RWPE2 (cell line): ENCODE measurements around the gene ITIH4.

Experiments used
- ATAC-seq: fragments of 200-7000 bp; cut with Tn5 transposase; 3 replicates; pipeline ENCODE4 v1.9.1; 2021; ENCODE audit warnings: low read depth
- DNase-seq: peaks from one replicate; pipeline ENCODE4 v3.0.0-alpha.2; 2020; ENCODE audit warnings: low spot score
- H3K27ac ChIP-seq: fragments of 450-650 bp; 2 replicates; pipeline ENCODE4 v1.5.1; 2017; ENCODE audit warnings: mild to moderate bottlenecking; ENCODE audit not compliant: poor library complexity, severe bottlenecking
- H3K27me3 ChIP-seq: fragments of 250-450 bp; sonication (Bioruptor Pico); 2 replicates; pipeline ENCODE4 v1.5.1; 2021; ENCODE audit warnings: mild to moderate bottlenecking, moderate library complexity; ENCODE audit not compliant: insufficient read depth, poor library complexity, severe bottlenecking
- H3K36me3 ChIP-seq: fragments of 250-450 bp; sonication (Bioruptor Pico); 2 replicates; pipeline ENCODE4 v1.5.1; 2020; ENCODE audit warnings: low read depth, mild to moderate bottlenecking, moderate library complexity
- H3K4me1 ChIP-seq: fragments of 250-450 bp; sonication (Bioruptor Pico); 2 replicates; pipeline ENCODE4 v1.5.1; 2021; ENCODE audit warnings: mild to moderate bottlenecking, moderate library complexity; ENCODE audit not compliant: insufficient read depth, poor library complexity, severe bottlenecking
- H3K4me3 ChIP-seq: fragments of 250-450 bp; sonication (Bioruptor Pico); 2 replicates; pipeline ENCODE4 v1.5.1; 2021; ENCODE audit warnings: mild to moderate bottlenecking, moderate library complexity; ENCODE audit not compliant: severe bottlenecking
- H3K9me3 ChIP-seq: fragments of 250-450 bp; sonication (Bioruptor Pico); 2 replicates; pipeline ENCODE4 v1.5.1; 2021; ENCODE audit warnings: mild to moderate bottlenecking, moderate library complexity; ENCODE audit not compliant: severe bottlenecking
- CTCF ChIP-seq: fragments of 450-650 bp; IDR thresholded peaks from one replicate; pipeline ENCODE4 v1.5.1; 2017; ENCODE audit warnings: mild to moderate bottlenecking, moderate library complexity; ENCODE audit not compliant: poor library complexity, severe bottlenecking

Gene ITIH4

GRCh38 chr3:52774066-52774713, 56.3 kb downstream of the ITIH4 start:
- no peak for ATAC-seq
- H3K27ac ChIP-seq, result no peak overlapping the region
- no peaks in the 10 kb centered on the region for H3K27me3 ChIP-seq

GRCh38 chr3:52773361-52774065, 57.0 kb downstream of the ITIH4 start:
- Histone ChIP-seq H3K36me3 (peaks cover 2% of the 10 kb centered on the region; the same call in 1 of the 2 replicates), H3K27ac (no peak overlapping the region), H3K4me3 (no peak overlapping the region), H3K27me3 (no peaks in the 10 kb centered on the region), H3K9me3 (no peaks in the 10 kb centered on the region), H3K4me1 (peaks cover 5% of the 10 kb centered on the region)
- no peak for DNase-seq
- no peak for ATAC-seq
- no peak for TF ChIP-seq CTCF

More at GRCh38 chr3:52774066-52774713, 56.3 kb downstream of the ITIH4 start:
- no peak for DNase-seq
- Histone ChIP-seq H3K4me3 (no peak overlapping the region), H3K4me1 (peaks cover 5% of the 10 kb centered on the region), H3K9me3 (no peaks in the 10 kb centered on the region), H3K36me3 (no peaks in the 10 kb centered on the region)
- TF ChIP-seq CTCF, result no peak

- no peak overlapping the region for H3K4me3 ChIP-seq
- peaks cover 5% of the 10 kb centered on the region for H3K4me1 ChIP-seq
- no peaks in the 10 kb centered on the region for H3K9me3 ChIP-seq
- ATAC-seq, result no peak
- TF ChIP-seq CTCF, result no peak
- peaks cover 9% of the 10 kb centered on the region; the same call in 1 of the 2 replicates for H3K36me3 ChIP-seq
- no peak for DNase-seq
- H3K27ac ChIP-seq, result no peak overlapping the region
- H3K27me3 ChIP-seq, result no peaks in the 10 kb centered on the region
These were observed 58.8 kb downstream of the ITIH4 start for GRCh38 chr3:52771702-52772101.

- peak overlapping the region; percentile 25 for H3K27ac ChIP-seq
- peaks cover 5% of the 10 kb centered on the region for H3K4me1 ChIP-seq
- ATAC-seq (no peak), DNase-seq (no peak)
- no peak for TF ChIP-seq CTCF
- peak overlapping the region; percentile 81 for H3K4me3 ChIP-seq
- H3K36me3 ChIP-seq, result peaks cover 12% of the 10 kb centered on the region
- H3K9me3 ChIP-seq, result no peaks in the 10 kb centered on the region
- H3K27me3 ChIP-seq, result no peaks in the 10 kb centered on the region
These were observed 59.2 kb downstream of the ITIH4 start for GRCh38 chr3:52771334-52771681.
